Erythroblast (primary cell): ENCODE measurements around the gene SLC39A11.

Experiments
- GATA1 ChIP-seq: IDR thresholded peaks from 2 replicates; pipeline ENCODE4 v1.6.1; 2011; ENCODE audit warnings: low read depth, mild to moderate bottlenecking, control low read depth, low read length, moderate library complexity
- POLR2A ChIP-seq: IDR thresholded peaks from 2 replicates; pipeline ENCODE4 v1.6.1; 2011; ENCODE audit warnings: mild to moderate bottlenecking, low read length

DNA sequence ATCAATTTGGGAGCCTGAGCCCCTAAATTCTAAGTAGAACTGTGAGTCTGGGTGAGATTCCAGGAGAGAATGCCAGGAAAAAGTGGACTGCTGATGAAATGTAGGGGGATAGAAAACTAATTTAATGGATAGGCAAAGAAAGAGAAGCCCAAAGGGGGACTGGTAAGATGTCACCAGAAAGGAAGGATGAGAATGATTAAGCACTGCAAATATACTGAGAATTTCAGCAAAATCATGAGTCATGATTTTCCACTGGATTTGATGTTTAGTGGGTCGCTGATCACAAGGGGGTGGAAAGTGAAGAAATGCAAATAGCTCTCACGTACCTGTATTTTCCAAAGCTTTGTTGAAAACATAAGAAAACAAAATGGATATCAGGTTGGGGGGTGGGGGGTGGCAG, 201.8 kb downstream of the SLC39A11 start:
- TF ChIP-seq POLR2A (no peak), GATA1 (no peak)
